Caki2 (cell line): ENCODE data around the gene GNAT1. TPM values are rescaled to one million over a fixed set of nuclear protein-coding genes. Genes with fewer than 3 reads are reported as not detected.

Source experiments
- DNase-seq: peaks from one replicate; pipeline ENCODE4 v3.0.0-alpha.2; 2015; ENCODE audit warnings: low read depth
- in situ Hi-C: cut with HindIII; loops from 2 replicates; pipeline ENCODE4 v1.10.0; 2016; ENCODE audit warnings: low sequenced_read_pairs, low pct_unique_long_range_greater_than_20kb, mixed read lengths
- total RNA-seq: library from RNA; depleted of rRNA; stranded (reverse); fragments of >200 nt; shearing (Covaris generic); gene quantifications from 2 replicates; pipeline ENCODE4 v1.2.3, GENCODE V29; 2014; ENCODE audit warnings: low replicate concordance

Gene GNAT1
- total RNA-seq, 1 experiment from 2014 or later = not detected

DNA sequence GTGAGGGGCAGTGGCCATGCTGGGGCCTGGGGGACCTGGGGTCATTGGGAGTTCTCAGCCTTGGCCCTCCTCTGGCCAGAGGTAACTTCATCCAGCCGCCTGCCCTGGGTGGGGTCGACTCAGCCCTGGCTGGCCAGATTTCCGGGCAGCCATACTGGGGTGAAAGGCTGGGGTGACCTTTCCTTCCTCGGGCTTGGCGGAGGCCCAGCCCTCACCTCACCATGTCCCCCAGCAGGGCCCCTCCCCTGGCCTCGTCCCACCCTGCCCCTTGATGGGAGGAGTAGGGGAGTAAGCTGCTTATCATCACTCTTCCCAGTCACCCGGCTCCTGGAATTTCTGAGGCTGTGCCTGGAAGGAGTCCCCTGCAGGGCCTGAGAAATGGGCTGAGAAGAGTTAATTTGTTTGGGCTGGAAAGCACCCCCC is 30.8 kb upstream of the GNAT1 start:
- in situ Hi-C loops = no loop called here
- no peak for DNase-seq

DNA sequence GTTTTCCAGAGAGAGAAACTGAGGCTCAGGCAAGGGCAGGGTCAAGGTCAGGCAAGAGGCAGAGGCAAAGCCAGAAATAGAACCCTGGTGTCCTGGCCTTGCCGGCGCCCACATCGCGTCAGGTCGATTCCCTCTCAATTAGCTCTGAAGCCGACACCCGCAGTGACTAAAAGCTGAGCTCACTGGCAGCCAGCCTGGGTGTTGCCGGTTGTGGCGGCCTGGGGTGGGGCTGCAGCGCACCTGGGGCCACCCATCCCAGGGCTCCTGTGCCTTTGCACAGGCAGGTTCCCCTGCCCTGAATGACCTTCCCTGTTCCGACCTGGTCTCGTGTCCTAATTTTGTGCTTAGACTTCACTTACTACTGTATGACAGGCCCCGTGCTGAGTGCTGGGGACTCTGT is 30.1 kb upstream of the GNAT1 start:
- no peak for DNase-seq
- in situ Hi-C loops = no loop called here

DNA sequence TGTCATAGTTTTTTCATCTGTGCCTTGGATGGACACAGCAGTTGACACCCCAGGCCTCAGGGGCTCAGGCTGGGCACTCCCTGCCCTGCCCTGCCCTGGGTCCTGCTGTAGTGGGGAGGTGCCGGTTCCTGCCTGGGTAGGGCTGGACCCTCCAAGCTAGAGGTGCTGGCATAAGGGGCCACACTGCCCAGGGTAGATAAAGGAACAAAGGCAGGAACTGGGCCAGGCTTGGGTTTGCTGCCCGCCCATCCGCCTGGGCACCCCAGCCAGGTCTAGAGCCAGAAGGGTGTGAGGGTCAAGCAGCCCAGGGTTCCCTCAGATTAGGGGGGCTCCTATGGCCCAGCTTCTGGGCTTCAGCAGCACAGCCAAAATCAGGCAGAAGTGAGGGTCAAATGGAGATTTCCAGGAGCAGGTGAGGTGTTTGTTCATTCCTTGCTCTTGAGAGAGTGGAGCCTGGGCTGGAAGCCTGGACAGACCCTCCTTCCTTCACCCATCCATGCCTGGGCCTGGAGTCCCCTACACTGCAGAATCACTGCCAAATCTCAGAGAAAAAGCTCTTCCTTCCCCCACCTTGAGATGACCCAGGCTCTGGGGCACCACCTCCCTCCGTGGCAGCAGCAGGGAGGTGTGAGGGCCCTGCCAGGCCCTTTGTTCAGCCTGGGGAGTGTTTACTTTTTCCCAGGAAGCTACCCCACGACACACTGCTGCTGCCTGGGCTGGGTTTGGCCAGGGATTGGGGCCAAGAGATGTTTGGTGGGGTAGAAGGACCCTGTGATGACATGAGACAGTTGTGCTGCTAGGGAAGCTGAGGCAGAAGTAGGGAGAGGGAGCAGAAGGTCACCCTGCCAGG is 29.2 kb upstream of the GNAT1 start:
- in situ Hi-C loops = no loop called here
- no peak for DNase-seq

DNA sequence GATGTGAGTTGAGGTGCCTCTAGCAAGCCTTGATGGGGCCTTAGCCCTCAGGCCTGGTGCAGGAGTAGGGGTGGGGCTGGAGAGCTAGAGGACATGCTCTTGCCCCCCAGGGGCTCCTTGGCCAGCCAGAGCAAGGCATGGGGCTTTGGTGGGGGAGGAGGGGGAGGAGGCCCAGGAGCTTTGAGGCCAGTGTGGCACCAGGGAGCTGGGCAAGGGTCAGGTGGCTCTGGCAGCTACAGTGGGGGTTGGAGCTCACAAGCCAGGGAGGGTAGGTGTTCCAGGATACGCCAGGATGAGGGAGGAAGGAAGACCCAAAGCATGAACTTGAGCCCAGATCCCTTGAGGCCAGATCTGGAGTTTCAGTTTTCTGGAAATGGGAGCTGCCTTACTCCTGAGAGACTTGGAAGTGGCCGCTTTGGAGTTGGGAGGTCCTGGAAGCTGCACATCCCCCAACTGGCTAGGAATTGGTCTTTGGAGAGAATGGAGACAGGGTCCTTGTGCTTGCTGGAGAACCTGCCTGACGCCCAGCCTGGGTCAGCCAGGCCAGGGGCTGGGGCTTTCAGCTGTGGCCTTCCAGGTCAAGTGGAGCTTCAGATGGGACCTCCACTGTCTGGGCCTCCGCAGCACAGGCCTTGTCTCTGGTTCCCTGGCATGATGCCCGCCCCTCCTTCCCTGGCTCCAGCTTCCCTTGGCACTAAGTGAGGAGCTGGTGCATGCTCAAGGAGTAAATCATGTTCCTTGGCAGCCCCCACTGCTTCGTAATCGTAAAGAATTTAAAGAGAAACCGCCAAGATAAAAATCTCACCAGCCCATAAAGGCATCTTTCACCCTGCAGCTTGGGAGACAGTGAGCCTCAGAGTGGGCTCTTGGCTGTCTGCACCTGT is 27.6 kb upstream of the GNAT1 start:
- peak; percentile 70 for DNase-seq
- in situ Hi-C loops = no loop called here

DNA sequence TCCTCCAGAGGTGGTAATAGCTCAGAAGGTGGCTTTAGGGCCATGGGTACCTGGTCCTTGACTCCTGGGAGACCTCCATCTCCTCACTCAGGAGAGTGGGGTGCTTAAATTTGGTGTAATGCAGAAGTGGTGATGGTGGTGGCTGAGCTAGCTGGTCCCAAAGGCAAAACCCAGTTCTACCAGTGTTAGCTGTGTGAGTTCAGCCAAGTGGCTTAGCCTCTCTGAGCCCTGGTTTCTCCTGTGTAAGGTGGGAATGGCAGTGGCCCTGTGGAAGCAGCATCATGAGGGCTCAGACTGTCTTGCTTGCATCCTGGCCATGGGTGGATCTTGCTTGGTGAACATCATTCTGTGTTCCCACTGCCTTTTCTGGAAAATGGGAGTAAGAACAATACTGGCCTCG is 26.9 kb upstream of the GNAT1 start:
- in situ Hi-C loops = no loop called here
- DNase-seq = no peak

DNA sequence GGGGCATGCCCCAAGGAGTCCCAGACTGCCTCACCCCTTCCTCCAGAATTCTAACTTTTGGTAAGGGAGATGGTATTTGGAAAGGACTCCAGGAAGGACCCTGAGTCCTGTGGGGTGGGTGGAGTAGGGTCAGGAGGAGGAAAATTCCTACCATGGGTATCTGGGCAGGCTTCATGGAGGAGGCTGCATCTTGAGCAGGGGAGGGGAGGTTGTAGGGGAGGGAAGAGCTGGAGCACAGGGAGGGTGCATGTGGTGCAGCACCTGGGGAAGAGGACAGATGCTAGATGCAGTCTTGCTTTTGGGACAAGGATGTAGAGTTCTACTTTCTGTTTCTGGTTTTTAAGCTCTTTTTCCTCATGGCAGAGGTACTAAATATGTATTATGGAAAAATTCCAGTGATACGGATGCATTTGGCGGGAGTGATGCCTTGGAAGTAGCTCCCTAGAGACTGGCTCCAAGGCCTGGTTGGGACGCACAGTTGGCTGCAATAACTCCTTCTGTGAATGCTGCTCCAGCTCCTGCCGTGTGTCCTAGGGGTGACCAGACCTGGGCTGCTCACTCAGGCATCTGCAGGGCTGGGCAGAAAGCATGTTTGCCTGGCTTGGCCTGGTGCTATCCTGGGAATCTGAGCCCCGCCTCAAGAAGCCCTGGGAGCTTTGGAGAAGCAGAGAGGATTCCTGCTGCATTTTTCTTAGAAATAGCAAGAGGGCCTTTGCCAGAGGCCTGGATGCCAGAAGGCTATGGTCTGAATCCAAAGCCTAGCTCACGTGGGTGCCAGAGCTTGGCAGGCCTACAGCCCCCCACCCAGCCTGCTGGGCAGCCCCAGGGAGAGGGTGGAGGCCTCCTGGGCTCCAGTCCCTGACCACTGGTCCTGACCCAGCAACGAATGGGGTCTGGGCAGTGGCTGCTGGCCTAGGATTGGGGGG is 26.2 kb upstream of the GNAT1 start:
- DNase-seq = peak; percentile 73
- in situ Hi-C loops = no loop called here

DNA sequence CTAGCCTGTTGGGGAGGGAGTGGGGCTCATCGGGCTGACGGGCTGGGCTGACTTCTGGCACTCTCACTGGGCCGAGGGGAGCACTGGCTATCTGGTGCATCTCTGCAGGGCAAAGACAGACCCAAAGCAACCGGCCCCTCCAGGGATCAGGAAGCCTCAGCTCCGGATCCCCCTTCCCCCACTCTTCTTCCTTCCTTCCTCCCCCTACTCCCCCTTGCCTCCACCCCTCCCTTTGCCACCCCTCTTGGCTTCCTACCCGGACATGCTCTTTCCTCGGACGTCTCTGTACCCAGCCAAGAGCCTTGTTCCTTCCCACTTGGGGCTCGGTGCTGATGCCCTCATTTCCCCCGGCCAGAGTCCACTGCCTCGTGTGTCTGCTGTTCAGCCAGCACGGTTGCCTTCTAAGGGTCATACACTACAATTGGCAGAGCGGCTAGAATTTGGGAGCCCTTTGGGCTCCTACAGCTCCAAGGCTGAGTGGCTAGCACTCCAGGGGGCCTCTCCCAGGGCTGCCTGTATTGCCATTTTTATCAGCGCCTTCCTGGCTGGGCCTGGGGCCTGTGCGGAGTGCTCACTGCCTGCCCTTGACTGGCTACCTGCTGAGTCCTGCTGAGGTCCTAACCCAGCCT is 25.4 kb upstream of the GNAT1 start:
- in situ Hi-C loops = no loop called here
- no peak for DNase-seq

DNA sequence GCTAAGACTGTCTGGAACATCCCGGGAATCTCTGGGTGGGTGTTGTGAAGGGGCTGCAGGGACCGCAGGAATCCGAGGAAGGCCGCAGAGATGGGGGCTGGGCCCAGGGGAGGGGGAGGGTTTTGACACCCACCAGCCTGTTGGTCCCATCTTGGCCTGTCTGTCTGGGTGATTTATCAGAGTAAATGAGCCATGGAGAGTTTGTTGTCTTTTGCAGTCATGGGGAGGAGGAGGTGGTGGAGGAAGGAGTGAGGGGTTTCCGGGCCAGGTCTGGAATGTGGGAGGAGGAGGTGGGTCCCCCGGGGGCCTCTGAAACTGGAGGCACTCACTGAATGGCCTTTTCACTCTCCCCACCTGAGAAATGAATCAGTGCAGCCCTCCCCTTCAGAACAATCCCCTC is 24.8 kb upstream of the GNAT1 start:
- peak; percentile 94 for DNase-seq
- in situ Hi-C loops = no loop called here

DNA sequence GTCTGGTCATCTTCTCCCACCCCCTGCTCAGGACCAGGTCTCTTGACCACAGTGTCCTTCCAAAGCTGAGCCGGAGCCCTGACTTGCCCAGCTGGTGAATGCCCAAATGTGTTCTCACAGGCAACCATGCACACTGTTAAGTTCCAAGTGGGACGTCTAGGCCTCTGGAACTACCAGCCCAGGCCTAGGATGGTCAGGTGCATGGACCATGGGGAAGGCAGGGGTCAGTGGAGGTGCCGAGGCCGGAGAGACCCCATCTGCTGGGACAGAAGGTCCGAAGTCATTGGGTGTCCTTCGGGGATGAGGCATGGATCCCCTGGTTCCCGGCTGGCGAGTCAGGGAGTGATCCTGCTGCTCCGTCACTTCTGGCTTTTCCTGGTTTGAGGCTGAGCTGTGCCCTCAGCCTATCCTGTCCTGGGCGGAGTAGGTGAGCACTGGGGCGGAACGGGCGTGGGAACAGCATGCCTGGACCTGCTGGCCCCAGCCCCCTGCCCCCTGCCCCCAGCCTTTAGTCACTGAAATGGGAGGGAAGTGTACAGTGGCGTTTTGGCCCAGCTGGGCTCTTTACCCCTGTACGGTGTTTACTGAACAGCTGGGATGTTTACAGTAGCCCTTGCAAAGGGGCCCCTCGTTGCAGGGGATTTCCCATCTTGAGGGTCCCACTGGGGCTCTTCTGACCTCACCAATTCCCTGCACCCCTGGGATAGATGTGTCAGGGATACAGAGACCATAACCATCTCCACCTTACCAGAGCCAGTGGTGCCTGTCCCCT is 24.2 kb upstream of the GNAT1 start:
- in situ Hi-C loops = no loop called here
- peak; percentile 90 for DNase-seq

DNA sequence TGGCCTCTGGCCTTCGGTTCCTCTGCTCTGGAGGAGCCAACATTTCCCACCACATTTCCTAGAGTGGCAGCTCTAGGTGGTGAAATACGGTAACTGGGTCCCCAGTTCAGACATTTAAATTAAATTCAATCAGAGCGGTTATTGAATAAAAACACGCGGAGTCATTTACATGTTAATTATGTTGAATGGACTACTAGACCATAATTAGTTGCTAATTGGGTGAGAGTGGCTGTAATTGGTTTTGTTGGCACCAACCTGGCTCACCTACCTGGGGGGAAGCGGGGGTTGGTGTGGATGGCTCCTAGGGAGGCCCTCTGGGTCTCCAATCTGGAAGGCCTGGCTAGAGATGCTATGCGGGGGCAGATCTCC is 23.6 kb upstream of the GNAT1 start:
- in situ Hi-C loops = no loop called here

DNA sequence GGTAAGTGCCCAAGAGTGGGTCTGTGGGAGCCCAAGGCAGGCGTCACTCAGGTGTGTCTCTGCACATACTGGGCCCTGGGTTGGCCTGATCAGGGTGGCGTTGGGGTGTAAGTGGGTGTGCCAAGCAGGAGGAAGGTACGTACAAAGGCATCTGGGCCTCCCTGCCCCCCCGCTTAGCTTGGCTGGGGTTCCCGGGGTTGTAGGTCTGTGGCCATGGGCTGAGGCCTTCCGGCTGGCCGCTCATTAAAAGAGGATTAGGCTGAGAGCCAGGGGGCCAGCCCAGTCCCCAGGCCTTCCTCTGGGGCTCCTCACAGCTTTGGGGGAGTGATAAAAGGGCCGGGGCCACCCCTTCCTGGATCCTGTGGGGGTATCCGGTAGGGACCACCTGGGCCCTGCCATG is 23.0 kb upstream of the GNAT1 start:
- DNase-seq = no peak

More for the DNA sequence above, 23.6 kb upstream of the GNAT1 start:
- no peak for DNase-seq

DNA sequence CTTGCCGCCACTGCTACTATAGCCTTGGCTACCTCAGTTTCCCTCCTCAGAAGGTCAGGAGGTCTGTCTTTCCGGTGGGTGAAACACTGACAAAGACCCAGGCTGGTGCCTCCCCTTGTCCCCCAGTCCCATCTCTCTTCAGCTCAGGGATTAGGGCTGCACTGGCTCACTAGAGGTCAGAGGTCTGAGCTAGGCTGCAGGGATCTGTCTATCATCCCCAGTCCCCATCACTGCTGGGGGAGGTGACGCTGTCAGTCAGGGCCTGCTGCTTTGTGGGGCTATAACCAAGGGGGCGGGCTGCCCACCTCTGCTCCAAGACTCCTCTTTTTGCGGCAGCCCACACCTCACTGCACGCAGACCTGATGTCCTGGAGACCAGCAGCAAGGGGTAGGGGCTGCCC is 22.6 kb upstream of the GNAT1 start:
- no peak for DNase-seq
- in situ Hi-C loops = no loop called here

More for the DNA sequence above, 23.0 kb upstream of the GNAT1 start:
- in situ Hi-C loops = no loop called here

DNA sequence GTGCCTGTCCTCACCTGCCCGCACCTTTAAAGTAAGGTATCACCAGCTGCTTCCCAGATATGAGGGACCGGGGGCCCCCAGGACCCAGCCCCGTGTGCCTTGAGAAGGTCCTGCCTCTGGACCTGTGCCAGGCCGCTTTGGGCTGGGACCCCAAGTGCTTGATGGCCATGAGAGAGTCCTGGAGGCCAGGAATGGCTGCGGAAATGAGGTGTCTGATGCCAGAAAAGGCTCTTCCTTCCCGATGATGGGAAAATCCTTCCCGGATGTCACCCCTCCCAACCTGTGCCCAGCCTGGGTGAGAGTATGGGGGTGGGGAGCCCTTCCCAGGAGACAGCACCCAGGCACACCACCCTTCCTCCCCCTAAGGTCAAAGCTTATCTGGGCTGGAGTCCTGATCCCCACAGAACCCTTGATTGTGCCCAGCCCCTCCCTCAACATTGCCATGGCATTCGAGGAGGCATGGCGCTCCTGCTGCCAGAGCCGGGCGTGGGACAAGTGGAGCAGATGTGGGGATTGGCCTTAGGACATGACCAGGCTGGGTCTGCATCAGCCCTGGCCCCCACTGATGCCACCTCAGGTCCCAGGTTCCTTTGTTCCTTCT is 22.1 kb upstream of the GNAT1 start:
- no peak for DNase-seq
- in situ Hi-C loops = no loop called here

DNA sequence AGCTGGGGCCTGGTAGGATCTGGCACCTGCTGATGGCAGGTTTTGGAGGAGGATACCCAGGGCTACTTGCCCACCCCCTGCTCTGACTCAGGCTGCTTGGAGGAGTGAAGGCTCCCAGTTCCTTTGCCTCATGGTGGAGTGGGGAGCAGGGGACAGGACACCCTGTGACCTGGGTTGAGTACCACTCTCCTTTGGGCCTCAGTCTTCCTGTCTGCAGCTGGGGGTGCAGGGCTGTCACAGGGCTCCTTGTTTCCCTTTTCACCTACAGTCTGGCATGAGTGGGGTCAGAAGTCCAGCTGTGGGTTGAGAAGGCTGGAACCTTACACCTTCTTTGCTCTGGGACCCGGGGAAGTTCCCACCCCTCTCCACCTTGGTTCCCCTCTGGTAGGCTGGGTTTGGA is 21.6 kb upstream of the GNAT1 start:
- in situ Hi-C loops = no loop called here
- DNase-seq = no peak

DNA sequence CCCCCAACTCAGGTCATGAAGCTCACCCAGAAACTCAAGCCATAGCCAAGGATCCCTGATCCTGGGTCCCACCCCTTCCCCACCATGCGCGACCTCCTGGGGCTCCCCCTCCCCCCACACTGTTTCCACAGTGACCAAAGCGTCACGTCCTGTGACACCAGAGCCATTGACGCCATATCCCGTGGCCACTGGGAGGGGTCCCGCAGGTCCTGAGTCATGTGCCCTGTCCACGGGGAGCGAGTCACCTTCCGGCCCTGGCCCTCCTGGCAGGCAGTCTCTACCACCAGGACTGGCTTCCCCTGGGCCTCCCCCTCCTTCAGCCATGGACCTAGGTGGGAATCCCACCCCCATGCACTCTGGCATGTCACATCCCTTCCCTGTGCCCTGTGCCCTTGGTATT is 20.7 kb upstream of the GNAT1 start:
- in situ Hi-C loops = no loop called here
- peak; percentile 72 for DNase-seq

DNA sequence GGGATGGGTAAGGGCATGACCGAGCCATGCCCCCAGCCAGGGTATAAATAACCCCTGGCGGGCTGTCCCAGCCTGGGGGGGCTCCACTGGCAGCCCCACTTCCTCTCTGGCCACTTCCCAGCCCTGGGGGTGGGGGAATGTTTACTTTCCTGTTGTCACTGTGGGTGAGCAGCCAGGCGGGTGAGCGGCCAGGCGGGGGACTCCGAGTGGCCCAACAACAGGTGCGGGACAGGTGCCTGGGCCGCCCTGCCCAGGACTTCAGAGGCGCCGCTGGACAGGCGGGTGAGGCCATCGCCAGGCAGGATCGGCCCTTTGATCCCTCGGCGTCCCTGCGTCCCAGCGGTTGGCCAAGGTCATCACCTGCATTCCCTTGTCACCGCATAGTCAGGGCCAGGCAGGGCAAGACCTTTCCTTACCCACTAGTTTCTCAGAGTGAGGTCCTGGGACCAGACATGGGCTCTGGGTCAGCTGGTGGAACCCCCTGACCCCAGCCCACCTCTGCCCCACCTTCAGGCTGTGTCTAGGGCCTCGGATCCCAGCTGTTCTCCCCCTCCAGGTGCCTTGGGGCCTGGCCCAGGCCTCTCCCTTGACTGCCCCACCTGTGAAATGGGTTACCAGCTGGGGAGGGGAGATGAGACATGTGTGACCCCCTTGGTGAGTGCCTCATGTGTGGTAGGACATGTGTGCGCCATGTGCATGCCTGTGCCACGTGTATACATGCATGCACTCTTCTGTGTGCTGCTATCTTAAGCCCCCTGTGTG is 19.7 kb upstream of the GNAT1 start:
- in situ Hi-C loops = no loop called here
- no peak for DNase-seq
